Stimulated activated CD4-positive, alpha-beta T cell treated with anti-CD3 and anti-CD28 coated beads, TNF-alpha, amount 100 ng/mL, for 4 hours (primary cell): ENCODE results near the gene ATP5PO.

Experiments
- DNase-seq, 3 experiments: peaks; one replicate each; pipeline ENCODE4 v3.0.0-alpha.2; 2020; ENCODE audit warnings: low read depth in 3 of 3

Gene ATP5PO, protein sequence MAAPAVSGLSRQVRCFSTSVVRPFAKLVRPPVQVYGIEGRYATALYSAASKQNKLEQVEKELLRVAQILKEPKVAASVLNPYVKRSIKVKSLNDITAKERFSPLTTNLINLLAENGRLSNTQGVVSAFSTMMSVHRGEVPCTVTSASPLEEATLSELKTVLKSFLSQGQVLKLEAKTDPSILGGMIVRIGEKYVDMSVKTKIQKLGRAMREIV

DNA sequence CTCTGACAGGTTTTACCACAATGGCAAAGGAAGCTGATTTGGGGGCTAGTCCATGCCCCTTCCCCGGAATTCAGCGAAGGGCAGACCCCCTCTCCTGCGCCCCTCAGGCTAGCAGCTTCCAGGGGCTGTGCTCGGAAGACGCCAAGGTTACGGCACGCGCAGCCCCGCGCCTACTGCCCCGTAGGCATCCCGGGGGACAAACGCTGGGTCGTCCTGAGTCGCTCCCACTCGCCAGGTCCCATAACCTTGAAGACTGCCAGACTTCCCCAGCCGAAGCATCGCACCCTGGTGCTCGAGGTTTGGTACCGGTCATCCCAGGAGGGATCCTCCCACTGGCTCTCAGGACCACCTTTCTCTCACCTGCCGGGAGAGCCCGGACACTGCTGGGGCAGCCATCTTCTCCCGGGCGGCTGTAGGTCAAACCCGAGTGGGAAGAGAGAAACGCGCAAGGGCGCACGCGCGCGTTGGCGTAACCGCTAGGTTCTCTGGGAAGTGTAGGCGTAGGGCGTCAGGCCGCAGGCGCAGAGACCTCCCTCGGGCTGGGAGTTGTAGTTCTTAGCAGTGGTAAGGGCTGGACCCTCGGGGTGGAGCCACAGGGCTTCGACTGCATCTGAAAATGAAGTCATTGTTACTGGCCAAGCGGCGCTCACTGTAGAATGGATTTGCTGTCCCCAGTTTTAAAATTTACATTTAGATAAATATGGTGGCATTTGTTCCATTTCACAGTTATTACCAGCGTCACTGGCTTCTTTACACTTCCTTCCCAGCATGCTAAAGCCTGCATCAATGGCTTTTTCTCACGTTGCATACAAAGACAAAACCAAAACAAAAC, at the start of gene ATP5PO:
ATP5PO (minus strand) TSS at position 437 of the 832 bp plus-strand sequence; CDS start at position 396, 41 bp downstream.
- peak; percentile 87 to 95 (median 93) for DNase-seq

DNA sequence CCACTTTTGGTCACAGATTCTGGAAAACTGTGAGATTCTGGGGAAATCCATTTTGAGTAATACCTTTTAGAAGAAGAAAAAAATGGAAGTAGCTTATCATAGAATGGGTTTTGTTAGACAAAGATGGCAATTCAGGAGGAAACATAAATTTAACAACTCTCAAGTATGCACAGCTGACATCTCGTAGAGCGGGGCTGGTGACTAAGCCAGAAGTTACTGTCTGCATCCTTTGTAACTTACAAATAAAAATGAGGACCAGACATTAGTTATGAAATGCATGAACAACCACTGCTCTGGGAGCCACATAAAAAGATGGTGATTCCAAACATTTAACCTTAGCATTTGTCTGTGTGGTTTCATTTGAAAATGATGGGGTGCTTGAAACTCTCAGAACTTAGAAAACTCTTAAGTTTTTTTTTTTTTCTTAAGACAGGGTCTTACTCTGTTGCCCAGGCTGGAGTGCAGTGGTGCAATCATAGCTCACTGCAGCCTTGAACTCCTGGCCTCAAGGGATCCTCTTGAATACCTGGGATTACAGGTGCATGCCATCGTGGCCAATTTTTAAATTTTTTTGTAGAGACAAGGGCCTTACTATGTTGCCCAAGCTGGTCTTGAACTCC, 49.2 kb upstream of the ATP5PO start:
- no peak for DNase-seq

DNA sequence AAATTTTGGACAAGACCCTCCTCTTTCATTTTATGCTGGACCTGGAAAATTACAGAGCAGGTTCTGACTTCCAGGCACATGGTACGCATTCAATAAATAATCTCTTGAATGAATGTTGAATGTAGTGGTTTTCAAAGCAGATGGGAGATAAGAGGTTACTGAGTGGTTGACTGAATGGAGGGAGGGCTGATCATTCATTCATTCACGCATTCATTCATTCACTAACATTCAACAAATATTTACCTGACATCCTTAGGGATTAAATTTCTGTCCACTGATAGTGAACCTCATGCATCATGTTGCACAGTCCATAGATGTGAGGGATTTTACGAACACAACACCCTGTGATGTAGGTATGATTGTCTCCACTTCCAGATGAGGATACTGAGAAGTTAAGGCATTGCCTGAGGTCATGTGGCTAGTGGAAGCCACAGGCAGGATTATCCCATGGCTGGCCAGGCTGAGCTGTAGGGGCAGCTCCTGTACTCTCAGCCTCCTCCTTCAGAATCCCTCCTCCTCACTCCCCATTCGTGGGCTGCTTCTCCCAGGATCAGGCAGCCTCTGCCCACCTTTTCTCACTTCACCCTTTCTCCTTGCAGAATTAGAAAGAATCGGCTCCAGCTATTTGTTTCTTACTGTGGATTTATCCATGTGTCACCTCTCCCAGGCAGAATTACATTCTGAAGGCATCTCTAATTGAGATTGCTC, 48.4 kb upstream of the ATP5PO start:
- DNase-seq: no peak

DNA sequence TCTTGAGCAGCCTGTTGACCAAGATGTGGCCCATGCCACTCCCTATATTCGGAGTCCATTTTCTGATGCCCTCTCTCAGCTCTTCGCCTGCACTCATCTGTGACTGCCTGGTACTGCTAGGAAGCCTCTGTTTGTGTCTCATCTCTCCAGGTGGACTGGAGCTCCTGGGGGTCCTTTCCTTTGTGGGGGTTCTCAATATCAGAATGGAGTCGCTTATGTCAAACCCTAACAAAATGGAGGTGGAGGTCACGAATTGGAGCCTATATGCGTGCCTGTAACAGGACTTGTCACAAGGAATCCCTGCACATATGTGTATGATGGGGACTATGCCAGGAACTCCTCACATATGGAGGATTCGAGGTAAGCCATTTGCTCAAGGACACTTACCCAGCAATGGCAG, 46.7 kb upstream of the ATP5PO start:
- no peak for DNase-seq

DNA sequence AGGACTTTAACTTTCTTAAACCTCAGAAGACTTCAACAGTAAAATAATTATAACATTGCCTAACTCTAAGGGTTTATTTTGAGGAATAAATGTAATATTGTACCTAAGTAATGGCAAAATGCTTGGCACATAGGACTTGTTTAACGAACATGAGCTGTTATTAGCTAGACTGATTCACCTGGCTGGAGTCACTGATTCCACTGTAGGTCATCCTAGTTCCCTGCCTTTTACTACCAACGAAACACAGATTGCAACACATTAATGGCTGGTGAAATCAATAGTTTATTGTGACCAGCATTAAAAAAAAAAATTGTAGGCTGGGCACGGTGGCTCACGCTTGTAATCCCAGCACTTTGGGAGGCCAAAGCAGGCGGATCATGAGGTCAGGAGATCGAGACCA, 45.5 kb upstream of the ATP5PO start:
- no peak for DNase-seq

DNA sequence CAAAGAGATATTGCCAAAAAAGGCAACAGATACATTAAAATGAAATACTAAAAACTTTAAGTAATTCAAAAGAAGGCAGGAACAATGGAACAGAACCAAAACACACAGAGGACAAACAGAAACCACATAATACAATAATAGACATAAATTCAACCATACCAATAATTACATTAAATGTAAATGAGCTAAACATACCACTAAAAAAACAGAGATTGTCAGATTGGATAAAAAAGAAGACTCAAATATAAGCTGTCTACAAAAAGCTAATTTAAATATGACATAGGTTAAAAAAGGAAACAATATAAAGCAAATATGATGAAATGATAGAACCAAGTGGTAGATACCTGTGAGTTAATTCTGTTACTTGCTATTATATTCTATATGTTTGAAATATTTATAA, 44.1 kb upstream of the ATP5PO start:
- no peak for DNase-seq

DNA sequence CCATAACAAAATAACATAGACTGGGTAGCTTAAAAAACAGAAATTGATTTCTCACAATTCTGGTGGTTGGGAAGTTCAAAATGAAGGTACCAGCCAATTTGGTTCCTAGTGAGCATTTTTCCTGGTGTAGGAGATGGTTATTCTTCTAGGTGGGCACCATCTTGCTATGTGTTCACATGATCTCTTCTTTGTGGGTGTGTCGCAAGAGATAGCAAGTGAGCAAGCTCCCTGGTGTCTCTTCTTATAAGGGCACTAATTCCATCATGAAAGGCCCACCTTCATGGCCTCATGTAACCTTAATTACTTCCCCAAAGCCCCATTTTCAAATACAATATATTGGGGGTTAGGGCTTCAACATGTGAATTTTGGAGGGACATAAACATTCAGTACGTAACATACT, 38.8 kb upstream of the ATP5PO start:
- DNase-seq: no peak

DNA sequence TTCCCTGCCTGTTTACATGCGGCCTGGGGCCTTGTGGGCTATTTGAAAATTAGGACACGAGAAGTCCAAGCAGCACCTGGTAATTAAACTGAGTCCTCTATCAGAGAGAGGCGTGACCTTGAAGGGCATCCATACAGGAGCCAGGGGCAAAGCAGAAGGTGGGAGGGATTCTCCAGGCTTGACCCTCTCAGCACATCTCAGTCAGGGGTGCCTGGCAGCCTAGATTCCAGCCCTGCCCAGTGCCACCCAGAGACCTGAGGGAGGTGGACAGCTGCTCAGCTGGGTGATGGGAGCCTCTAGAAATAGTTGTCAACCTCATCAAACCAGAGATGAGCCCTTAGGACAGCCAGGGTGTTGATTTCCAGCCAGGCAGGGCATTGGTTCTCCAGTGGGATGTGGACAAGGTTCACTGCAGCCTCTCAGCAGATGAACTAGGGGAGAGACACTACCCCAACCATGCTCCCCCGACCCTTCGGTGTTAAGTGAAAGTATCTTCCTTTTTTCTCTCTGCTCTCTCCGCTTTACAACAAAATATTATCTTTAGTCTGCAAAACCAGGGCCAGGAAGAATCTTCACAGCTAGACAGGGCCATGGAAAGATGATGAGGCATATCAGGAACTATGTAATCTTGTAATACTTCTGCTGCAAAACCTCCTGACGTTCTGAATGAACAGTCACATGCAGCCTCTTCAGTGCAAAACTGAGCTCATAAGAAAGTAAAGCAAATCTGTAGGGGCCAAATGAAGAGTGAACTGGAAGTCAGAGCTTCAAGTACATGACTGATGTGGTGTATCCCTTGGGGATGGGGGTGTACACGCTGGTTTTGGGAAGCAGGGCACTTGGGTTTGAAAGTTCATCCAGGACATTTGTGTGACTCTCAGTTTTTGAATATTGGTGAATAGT, 35.9 kb upstream of the ATP5PO start:
- no peak for DNase-seq

DNA sequence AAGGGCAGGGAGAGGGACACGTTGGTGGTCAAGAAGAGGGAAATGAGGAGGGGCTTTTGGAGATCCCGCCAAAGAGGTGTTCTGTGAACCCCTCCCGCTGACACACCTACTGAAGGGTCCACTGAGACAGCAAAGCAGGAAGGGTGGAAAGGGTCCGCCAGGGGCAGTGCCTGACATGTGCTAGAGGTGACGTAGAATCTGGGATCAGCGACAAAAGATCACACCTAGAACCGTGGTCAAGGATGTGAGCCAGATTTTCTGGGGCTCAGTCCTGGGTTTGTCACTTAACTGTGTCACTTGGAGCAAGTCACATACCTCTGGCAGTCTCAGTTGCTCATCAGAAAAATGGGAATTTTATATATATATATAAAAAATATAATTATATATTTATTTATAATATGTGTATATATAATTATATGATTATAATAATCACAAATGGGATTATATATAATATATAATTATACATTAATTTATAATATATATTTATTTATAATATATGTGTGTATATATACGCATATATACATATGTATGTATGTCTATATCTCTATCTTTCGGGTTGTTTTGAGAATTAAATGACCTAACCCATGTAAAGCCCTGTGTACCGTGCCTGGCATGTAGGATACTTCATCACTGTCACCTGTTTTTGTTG, 35.0 kb upstream of the ATP5PO start:
- no peak for DNase-seq

DNA sequence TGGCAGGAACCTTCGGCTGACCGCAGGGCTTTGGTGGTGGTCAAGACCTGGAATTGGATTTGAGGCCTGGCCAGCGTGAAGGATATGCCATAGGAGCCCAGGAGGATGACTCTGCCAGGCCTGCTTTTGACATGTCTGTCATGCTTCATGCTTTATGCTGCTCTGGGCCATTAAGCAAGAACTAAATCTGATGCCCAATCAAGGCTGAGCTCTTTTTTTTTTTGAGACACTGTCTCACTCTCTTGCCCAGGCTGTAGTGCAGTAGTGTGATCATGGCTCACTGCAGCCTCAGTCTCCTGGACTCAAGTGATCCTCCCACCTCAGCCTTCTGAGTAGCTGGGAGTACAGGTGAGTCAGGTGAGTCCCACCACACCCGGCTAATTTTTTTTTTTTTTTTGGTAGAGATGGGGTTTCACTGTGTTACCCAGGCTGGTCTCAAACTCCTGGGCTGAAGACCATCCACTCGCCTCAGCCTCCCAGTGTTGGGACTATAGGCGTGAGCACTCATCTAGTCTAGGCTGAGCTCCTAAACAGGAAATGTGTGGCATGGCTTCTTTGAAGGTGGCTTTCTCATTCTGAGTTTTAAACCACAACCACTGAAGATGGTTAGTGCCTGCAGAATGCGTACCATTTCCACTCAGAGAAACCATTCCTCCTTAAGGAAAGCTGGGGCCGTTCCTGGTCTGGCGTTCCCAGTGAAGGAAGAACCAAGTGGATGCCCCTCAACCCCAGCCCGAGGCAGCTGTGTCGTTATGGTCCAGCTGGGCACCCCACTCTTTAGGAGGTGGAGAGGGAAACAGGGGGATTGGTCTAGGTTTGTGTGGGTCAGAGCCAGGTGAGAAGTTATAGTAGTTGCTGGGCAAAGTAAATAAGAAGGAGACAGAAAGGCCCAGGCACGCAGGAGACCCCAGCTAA, 34.2 kb upstream of the ATP5PO start:
- peak in 1 of 3 experiments; percentile 42 for DNase-seq

DNA sequence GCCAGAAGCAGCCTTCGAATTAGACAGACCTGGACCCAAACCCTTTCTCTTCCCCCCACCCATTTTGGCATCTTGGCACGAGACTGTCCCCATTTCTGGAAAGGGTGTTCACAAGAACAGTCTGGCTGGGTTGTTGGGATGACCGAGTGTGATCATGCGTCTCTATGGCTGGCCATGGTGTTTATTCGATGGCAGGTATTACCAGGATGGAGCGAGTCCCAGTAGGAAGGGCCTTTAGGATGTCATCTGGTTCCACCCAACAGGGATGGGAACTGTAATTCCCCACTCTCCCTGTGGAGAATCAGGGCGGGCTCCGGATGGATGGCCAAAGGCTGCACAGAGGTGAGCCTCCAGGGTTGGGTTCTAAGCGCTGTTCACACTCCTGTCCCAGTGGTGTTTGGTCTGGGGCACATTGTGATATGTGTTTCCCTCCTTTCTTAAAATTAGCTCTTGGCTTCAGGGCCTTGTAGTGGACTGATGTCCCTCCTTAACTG, 33.4 kb upstream of the ATP5PO start:
- DNase-seq: no peak

DNA sequence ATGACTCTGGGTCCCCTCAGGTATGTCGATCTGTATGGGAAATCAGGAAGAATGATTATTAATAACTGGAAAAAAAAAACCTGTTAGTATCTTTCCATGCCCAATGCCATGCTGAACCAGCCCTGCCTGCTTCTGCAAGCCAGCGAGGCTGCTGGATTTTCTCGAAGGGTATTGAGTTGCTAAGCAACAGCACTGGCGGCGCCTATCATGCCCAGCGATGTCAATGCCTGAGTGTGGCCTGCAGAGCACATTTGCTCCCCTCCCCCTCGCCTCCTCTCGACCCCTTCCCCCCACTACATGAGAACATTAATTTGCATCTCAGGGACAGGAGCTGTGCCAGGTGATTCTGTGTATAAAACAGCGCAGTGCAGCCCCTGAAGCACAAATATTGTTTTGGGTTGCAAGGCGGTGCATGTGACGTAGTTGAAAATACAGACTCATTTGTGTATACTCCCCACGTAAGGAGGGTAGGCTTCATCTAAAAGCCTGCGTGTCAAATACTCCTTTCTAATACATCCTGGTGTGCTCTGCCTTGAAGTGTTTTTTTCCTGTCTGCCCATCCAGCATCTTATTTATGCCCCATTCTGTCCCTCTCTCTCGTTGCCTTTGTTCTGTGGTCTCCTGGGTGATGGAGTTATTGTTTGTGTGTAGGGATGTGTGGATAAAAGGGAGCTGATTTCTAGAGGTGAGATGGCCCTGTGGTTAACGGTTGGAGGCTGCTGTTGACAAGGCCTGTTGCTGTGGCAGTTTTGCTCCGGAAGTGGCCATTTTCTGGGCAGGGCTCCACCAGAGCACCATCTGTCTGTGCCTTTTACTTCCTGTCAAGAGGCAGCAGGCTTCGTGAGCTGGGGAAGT, 32.7 kb upstream of the ATP5PO start:
- peak in 1 of 3 experiments; percentile 48 for DNase-seq

DNA sequence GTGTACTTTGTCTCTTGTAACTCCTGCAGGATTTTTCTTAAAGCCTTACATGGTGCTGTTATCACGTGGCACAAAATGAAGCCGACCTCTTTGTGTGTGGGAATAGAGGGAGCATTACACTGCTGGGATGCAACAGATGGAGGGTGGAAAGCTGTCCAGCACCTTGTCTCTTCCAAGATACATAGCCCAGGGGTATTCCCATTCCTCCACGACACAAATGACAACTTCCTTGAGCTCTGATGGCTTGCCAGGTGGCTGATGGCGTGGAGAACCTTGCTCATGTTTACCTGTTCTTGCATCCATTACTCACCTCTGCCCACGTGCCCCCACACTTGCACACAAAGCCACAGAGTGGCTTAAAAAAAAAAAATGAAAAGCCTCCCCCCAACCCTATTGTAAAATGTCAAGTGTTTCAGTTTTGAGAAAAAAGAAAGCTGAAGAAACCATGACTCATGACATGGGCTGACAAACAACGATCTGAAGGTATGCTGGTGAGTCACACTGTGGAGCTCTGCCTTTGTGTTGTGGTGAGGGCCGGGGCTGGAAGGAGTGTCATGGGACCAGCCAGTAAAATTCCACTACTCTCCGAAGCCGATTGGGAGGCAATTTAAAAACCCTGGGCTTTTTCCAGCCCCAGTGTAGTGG, 32.0 kb upstream of the ATP5PO start:
- peak; percentile 54 to 76 (median 73) for DNase-seq

DNA sequence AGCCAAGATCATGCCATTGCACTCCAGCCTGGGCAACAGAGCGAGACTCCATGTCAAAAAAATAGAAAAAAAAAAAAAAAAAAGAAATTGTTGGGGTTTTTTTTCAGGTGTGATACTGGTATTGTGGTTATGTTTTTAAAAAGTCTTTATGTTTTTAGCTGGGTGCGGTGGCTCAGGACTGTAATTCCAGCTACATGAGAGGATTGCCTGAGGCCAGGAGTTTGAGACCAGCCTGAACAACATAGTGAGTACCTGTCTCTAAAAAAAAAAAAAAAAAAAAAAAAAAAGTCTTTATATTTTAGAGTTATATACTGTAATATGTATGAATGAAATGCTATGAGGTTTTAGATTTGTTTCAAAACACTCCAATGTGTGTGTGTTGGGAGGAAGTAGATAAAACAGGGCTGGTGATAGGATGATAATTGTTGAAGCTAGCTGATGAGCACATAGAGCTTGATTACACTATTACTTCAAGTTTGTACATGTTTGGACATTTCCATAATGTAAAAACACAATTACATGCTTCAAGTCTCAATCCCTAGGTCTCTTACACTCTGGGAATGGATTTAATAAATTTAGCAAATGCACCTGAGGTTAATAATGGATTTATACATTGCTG, 30.2 kb upstream of the ATP5PO start:
- DNase-seq: no peak

DNA sequence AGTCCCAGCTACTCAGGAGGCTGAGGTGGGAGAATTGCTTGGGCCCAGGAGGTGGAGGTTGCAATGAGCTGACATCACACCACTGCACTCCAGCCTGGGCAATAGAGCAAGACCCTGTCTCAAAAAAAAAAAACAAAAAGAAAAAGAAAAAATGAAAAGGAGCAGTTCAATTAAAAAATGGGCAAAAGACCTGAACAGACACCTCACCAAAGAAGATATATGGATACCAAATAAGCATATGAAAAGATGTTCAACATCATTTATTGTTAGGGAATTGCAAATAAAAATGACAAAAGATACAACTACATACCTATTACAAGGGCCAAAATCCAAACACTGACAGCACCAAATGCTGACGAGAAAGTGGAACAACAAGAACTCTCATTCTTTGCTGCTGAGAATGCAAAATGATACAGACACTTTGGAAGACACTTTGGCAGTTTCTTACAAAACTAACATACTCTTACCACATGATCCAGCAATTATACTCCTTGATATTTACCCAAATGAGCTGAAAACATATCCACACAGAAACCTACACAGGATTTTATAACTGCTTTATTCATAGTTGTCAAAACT, 28.7 kb upstream of the ATP5PO start:
- no peak for DNase-seq

DNA sequence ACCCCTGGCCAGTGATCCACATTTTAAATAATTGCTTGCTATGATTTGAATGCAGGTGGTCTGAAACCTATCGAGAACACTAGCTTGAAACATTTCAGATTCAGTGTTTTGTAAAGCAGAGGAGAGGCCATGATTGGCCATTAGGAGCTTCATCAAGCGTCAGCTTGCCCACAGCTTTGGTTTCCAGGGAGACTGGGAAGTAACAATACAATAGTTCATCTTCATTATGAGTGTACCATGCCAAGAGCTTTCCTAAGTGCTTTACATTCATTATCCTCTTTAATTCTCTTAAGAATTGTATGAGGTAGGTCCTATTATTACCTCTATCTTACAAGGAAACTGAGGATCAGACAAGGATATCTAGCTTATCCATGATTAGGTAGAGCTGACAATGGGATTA, 27.7 kb upstream of the ATP5PO start:
- no peak for DNase-seq

DNA sequence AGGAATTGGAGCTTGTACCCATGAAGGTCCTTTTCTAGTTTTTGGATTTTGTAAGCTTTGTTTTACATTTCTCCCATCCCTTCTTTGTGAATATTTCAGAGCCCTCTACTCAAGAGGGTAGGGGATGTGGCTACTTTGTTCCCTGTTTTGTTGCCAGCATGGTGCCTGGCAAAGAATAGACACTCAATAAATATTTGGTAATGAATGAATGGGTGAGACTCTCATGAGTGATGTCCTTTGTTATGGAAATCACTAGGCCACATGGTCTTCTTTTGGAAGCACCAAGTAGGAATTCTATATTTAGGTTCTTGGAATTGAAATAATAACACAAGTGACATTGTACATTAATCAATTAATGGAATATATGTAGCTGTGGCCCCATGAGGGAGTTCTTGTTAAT, 26.8 kb upstream of the ATP5PO start:
- no peak for DNase-seq
